Skeletal muscle cell (primary cell): ENCODE data around the gene MLLT6.

Source experiments
- DNase-seq: peaks from one replicate; pipeline ENCODE4 v3.0.0-alpha.2; 2010; ENCODE audit warnings: low read depth
- H3K4me3 ChIP-seq: 2 replicates; pipeline ENCODE4 v1.5.1; 2011; ENCODE audit warnings: low read depth, mild to moderate bottlenecking, control low read depth, low read length, moderate library complexity

MLLT6 gene

GRCh38 chr17:38705523-38705802, 390 bp downstream of the MLLT6 start:
- DNase-seq = no peak
- peak overlapping the region; percentile 90 for H3K4me3 ChIP-seq

GRCh38 chr17:38705803-38706504, 881 bp downstream of the MLLT6 start:
- DNase-seq = no peak
- peak overlapping the region; percentile 90 for H3K4me3 ChIP-seq

GRCh38 chr17:38706505-38707216, 1.6 kb downstream of the MLLT6 start:
- H3K4me3 ChIP-seq = peak overlapping the region; percentile 90
- DNase-seq = no peak

GRCh38 chr17:38707678-38708351, 2.7 kb downstream of the MLLT6 start:
- H3K4me3 ChIP-seq = no peak overlapping the region
- DNase-seq = no peak

GRCh38 chr17:38709104-38709820, 4.2 kb downstream of the MLLT6 start:
- DNase-seq = no peak

DNA sequence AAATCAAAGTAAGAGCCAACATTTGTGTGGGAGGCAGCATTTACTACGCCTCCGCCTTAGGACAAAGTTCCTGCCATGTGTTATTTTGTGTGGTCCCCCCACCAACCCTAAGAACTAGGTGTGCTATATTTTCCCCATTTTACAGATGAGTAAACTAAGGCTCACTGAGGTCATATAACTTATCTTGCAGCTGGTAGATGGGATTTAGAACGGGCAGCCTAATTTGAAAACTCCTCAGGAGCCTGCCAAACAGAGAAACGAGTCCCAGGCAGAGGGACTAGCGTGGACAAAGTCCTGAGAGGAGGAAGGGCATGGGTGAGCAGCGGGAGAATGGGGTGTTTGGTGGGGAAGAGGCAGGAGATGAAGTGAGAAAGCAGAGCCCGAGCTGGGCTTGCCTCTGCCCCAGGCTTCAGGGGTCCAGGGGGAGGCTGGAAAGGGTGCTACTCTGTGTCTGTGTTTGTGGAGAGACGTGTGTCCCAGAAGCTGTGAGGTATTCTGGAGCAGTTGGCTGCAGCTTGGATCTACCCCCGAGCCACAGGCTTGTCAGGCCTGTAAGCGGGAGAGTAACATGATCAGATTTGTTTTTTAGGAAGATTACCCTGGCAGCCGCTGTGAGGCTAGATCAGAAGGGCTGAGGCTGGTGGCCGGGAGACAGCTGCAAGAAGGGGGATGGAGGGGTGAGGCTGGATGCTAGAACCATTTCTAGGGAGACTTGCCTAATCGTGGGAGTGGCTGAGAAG, 5.0 kb downstream of the MLLT6 start:
- DNase-seq = no peak
- H3K4me3 ChIP-seq = no peak overlapping the region

More at GRCh38 chr17:38709104-38709820, 4.2 kb downstream of the MLLT6 start:
- no peak overlapping the region for H3K4me3 ChIP-seq

GRCh38 chr17:38710604-38710962, 5.5 kb downstream of the MLLT6 start:
- no peak overlapping the region for H3K4me3 ChIP-seq
- no peak for DNase-seq

DNA sequence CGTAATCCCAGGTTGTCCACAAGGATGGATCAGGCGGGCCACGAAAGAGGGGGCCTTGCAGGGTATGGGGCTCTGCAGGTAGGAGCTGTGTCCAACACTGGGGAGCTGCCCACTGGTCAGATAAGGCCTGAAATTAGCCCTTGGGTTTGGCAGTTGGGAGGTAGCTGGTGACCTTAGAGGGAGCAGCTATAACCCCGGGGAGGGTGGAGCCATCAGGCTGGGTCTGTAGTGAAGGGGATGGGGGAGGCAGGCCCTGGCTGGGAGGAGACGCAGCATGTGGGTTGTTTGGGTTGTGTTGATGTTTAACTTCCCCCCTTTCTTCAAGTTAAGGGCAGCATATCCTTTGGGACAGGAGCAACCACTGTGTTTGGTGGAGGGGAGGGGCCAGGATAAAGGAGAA, 5.9 kb downstream of the MLLT6 start:
- H3K4me3 ChIP-seq = no peak overlapping the region
- DNase-seq = no peak

GRCh38 chr17:38711792-38712571, 6.9 kb downstream of the MLLT6 start:
- no peak for DNase-seq
- H3K4me3 ChIP-seq = no peak overlapping the region

GRCh38 chr17:38712593-38712992, 7.5 kb downstream of the MLLT6 start:
- DNase-seq = no peak
- H3K4me3 ChIP-seq = no peak overlapping the region

DNA sequence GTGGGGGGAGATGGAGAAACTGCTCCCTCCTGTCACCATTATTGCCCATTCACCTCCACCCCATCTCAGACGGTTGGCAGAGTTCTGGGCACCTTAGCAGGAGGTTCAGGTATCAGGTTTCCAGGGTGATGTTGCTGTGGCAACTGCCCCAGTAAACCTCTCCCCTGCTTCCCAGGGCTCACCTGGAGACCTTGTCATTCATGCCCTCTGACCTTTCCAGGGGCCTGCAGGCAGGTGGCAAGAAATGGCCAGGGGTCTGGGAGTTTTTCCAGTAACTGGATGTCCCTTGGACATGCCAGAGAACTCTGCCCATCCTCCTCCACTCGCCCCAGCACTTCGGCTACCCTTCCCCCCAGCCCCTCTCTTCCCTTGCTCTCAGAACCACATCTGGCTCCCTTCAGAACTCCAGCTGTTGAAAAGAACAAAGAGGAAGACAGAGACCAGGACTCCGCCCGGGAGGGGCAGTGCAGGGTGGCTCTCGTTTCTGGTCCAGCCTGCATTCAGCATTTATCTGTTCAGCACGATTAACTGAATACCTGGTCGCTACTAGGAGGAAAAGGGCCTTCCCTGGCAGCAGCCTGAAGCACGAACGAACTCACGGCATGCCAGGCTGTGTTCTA, 8.5 kb downstream of the MLLT6 start:
- H3K4me3 ChIP-seq = no peak overlapping the region
- DNase-seq = no peak

DNA sequence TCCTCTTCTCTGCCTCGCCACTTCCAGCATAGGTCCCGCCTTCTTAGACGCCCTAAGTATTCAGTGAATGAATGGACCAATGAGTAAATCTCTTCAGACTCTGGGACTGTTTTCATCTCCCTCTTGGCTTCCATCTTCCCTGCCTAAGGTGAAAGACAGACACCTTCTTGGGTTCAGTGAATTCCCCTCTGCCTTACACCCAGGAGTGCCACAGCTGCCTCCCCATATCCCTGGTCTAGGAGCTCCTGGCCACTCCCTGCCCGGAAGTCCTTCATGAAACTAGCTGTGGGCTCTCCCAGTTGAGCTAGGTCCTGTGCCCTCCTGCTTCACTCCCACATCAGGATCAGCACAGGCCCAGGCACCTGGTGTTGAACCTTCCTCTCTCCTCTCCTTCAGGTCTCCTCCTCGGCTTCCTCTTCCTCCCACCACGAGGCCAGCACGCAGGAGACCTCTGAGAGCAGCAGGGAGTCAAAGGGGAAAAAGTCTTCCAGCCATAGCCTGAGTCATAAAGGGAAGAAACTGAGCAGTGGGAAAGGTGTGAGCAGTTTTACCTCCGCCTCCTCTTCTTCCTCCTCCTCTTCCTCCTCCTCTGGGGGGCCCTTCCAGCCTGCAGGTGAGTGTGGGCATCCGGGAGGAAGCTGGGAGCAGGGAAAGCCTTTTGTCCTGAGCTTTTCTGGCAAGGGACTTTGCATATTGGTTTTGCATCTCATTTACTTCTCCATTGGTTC, 10.3 kb downstream of the MLLT6 start:
- H3K4me3 ChIP-seq = no peak overlapping the region
- DNase-seq = no peak

DNA sequence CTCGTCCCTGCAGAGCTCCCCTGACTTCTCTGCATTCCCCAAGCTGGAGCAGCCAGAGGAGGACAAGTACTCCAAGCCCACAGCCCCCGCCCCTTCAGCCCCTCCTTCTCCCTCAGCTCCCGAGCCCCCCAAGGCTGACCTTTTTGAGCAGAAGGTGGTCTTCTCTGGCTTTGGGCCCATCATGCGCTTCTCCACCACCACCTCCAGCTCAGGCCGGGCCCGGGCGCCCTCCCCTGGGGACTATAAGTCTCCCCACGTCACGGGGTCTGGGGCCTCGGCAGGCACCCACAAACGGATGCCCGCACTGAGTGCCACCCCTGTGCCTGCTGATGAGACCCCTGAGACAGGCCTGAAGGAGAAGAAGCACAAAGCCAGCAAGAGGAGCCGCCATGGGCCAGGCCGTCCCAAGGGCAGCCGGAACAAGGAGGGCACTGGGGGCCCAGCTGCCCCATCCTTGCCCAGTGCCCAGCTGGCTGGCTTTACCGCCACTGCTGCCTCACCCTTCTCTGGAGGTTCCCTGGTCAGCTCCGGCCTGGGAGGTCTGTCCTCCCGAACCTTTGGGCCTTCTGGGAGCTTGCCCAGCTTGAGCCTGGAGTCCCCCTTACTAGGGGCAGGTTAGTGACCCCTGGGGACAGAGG, 11.4 kb downstream of the MLLT6 start:
- no peak overlapping the region for H3K4me3 ChIP-seq
- no peak for DNase-seq

GRCh38 chr17:38717139-38717745, 12.2 kb downstream of the MLLT6 start:
- DNase-seq = no peak
- H3K4me3 ChIP-seq = no peak overlapping the region

DNA sequence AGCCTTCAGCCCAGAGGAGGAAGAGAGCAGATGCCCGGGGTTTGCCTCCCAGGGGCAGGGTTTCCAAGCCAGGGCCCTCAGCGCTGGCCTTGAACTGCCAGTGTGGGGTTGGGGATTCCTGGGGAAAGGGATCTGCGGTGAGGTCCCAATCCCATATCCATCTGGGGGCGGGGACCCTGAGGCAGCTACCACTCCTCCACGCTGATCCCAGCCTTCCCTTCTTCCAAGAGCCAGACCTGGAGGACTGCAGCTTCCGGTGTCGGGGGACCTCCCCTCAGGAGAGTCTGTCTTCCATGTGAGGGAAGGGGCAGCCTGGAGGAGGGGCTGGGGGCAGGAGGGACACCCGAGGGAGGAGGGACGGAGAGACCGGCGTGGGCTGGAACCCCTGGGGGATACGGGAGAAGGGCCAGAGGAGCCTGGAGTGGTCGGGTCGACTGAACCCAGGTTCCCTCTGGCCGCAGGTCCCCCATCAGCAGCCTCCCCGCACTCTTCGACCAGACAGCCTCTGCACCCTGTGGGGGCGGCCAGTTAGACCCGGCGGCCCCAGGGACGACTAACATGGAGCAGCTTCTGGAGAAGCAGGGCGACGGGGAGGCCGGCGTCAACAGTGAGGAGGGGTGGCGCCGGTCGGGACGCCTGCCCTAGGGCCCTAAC, 14.3 kb downstream of the MLLT6 start:
- H3K4me3 ChIP-seq = no peak overlapping the region
- no peak for DNase-seq

GRCh38 chr17:38719943-38720641, 15.0 kb downstream of the MLLT6 start:
- no peak for DNase-seq
- H3K4me3 ChIP-seq = no peak overlapping the region
